DMS 273 treated with DMSO at 0.1 percent for 48 hours (cell line): ENCODE results near the gene DDOST.

Experiments
- DNase-seq: peaks from one replicate; lab custom pipeline; 2025; lab: John Stamatoyannopoulos, UW

The DDOST gene

GRCh38 chr1:20661207-20662109, at the start of gene DDOST:
Gene DDOST (minus strand): TSS chr1:20661369. CDS start chr1:20661350, 19 bp downstream.
- peak; percentile 95 for DNase-seq

GRCh38 chr1:20710469-20711284, 49.5 kb upstream of the DDOST start:
- DNase-seq = no peak

GRCh38 chr1:20709868-20710267, 48.7 kb upstream of the DDOST start:
- no peak for DNase-seq

- no peak for DNase-seq
Observed at GRCh38 chr1:20708891-20709290, 47.7 kb upstream of the DDOST start.

GRCh38 chr1:20708057-20708456, 46.9 kb upstream of the DDOST start:
- DNase-seq = no peak

- no peak for DNase-seq
Observed at GRCh38 chr1:20706841-20707240, 45.7 kb upstream of the DDOST start.

GRCh38 chr1:20705203-20705755, 44.1 kb upstream of the DDOST start:
- DNase-seq = no peak

GRCh38 chr1:20704390-20705202, 43.4 kb upstream of the DDOST start:
- DNase-seq = no peak

- no peak for DNase-seq
Observed at GRCh38 chr1:20703124-20703756, 42.1 kb upstream of the DDOST start.

- DNase-seq = no peak
Observed at GRCh38 chr1:20702416-20702815, 41.2 kb upstream of the DDOST start.

GRCh38 chr1:20701847-20702246, 40.7 kb upstream of the DDOST start:
- DNase-seq = no peak

- no peak for DNase-seq
Observed at GRCh38 chr1:20701446-20701845, 40.3 kb upstream of the DDOST start.

- DNase-seq = no peak
Observed at GRCh38 chr1:20700636-20701215, 39.6 kb upstream of the DDOST start.

GRCh38 chr1:20699558-20699957, 38.4 kb upstream of the DDOST start:
- DNase-seq = no peak

- DNase-seq = no peak
Observed at GRCh38 chr1:20698195-20698910, 37.2 kb upstream of the DDOST start.

- no peak for DNase-seq
Observed at GRCh38 chr1:20697563-20697962, 36.4 kb upstream of the DDOST start.

GRCh38 chr1:20696397-20697333, 35.5 kb upstream of the DDOST start:
- peak; percentile 87 for DNase-seq

GRCh38 chr1:20695515-20695914, 34.3 kb upstream of the DDOST start:
- DNase-seq = no peak

GRCh38 chr1:20693623-20694022, 32.5 kb upstream of the DDOST start:
- DNase-seq = no peak
